Measurements from ENCODE around the gene TSPAN5. TPM values are rescaled to one million over a fixed set of nuclear protein-coding genes. Genes with fewer than 3 reads are reported as not detected.
A peak's percentile ranks its signal among the peaks of the same experiment; 100 is the strongest.

Gene TSPAN5
- polyA plus RNA-seq, 1 of the 3 experiments (the other 2 are of a cell fraction): 38.6 TPM

DNA sequence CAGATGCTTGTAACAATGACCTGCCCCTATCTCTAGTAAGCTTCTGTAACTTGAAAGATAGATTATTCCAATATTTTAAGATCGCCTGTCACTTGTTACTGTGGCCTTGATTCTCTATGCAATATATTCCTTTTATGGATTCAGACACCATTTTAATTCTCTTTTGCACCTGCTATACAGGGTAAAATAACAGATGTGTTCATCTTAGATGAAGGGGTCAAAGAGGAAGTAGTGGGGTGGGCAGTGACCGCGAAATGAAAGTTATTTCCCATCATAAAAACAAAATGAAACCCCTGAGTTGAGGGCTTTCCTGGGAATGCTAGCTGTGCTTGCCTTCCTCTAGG lies 175.9 kb downstream of the TSPAN5 start:
- Histone ChIP-seq H3K9ac (no peak overlapping the region), H3K79me2 (ENCODE audit: insufficient read depth) (peaks cover 43% of the 10 kb centered on the region; the same call in 1 of the 2 replicates), H3K27ac (ENCODE audit: low read depth in 2 of 2, low read length in 1 of 2) (peak overlapping the region in 1 of 2 experiments; percentile 51; a peak in 1 of 4 replicates), H3K9me2 (no peaks in the 10 kb centered on the region), H3K9me3 (no peaks in the 10 kb centered on the region), H3K4me3 (ENCODE audit: low read depth in 2 of 2, low read length in 1 of 2) (no peak overlapping the region), H2AFZ (ENCODE audit: low read depth) (no peak overlapping the region), H4K20me1 (ENCODE audit: insufficient read depth) (no peaks in the 10 kb centered on the region), H3F3A (replicated peaks; ENCODE audit: insufficient read depth) (peaks cover 10% of the 10 kb centered on the region), H3K4me2 (peak overlapping the region; percentile 39; the same call in 1 of the 2 replicates), H3K4me1 (ENCODE audit: control insufficient read depth in 1 of 2, insufficient read depth in 2 of 2, low read depth in 1 of 2, low read length in 1 of 2) (peaks cover 8 to 26% of the 10 kb centered on the region in 2 experiments), H3K27me3 (ENCODE audit: insufficient read depth) (no peaks in the 10 kb centered on the region), H3K36me3 (replicated peaks in 1 of 2; ENCODE audit: control insufficient read depth in 1 of 2, insufficient read depth in 2 of 2, low read length in 1 of 2) (peaks cover 10 to 25% of the 10 kb centered on the region in 2 experiments)
- 89% methylated on average over 3 of the region's 3 CpGs for WGBS (ENCODE audit: low lambda C conversion rate)
- TF ChIP-seq SIN3A (IDR thresholded peaks at IDR 0.05; ENCODE audit: borderline replicate concordance, low read depth, low read length) (no peak), GABPA (IDR thresholded peaks at IDR 0.05; ENCODE audit: low read depth) (no peak), FOXJ3 (CRISPR knock-in tag; IDR thresholded peaks at IDR 0.05) (no peak), NRF1 (IDR thresholded peaks at IDR 0.05; ENCODE audit: low read depth, low read length) (no peak), MEF2A (IDR thresholded peaks at IDR 0.05; ENCODE audit: borderline replicate concordance, low read depth) (no peak), EP300 (IDR thresholded peaks at IDR 0.05; ENCODE audit: borderline replicate concordance in 1 of 2, low read depth in 1 of 2, low read length in 1 of 2) (no peak), FOSL2 (IDR thresholded peaks at IDR 0.05; ENCODE audit: borderline replicate concordance, low read depth) (no peak), TCF12 (IDR thresholded peaks at IDR 0.05) (no peak), RFX5 (IDR thresholded peaks at IDR 0.05; ENCODE audit: low read length) (no peak), FOXM1 (IDR thresholded peaks at IDR 0.05; ENCODE audit: low read depth) (no peak)
- TF ChIP-seq, protein P1, sequence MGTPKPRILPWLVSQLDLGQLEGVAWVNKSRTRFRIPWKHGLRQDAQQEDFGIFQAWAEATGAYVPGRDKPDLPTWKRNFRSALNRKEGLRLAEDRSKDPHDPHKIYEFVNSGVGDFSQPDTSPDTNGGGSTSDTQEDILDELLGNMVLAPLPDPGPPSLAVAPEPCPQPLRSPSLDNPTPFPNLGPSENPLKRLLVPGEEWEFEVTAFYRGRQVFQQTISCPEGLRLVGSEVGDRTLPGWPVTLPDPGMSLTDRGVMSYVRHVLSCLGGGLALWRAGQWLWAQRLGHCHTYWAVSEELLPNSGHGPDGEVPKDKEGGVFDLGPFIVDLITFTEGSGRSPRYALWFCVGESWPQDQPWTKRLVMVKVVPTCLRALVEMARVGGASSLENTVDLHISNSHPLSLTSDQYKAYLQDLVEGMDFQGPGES (IDR thresholded peaks at IDR 0.05; ENCODE audit: low read depth, low read length): no peak
- TF ChIP-seq, protein P2, sequence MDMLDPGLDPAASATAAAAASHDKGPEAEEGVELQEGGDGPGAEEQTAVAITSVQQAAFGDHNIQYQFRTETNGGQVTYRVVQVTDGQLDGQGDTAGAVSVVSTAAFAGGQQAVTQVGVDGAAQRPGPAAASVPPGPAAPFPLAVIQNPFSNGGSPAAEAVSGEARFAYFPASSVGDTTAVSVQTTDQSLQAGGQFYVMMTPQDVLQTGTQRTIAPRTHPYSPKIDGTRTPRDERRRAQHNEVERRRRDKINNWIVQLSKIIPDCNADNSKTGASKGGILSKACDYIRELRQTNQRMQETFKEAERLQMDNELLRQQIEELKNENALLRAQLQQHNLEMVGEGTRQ (IDR thresholded peaks at IDR 0.05; ENCODE audit: borderline replicate concordance, low read depth, low read length): no peak
- TF ChIP-seq, protein P3, sequence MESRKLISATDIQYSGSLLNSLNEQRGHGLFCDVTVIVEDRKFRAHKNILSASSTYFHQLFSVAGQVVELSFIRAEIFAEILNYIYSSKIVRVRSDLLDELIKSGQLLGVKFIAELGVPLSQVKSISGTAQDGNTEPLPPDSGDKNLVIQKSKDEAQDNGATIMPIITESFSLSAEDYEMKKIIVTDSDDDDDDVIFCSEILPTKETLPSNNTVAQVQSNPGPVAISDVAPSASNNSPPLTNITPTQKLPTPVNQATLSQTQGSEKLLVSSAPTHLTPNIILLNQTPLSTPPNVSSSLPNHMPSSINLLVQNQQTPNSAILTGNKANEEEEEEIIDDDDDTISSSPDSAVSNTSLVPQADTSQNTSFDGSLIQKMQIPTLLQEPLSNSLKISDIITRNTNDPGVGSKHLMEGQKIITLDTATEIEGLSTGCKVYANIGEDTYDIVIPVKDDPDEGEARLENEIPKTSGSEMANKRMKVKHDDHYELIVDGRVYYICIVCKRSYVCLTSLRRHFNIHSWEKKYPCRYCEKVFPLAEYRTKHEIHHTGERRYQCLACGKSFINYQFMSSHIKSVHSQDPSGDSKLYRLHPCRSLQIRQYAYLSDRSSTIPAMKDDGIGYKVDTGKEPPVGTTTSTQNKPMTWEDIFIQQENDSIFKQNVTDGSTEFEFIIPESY (IDR thresholded peaks at IDR 0.05; ENCODE audit: borderline replicate concordance, low read depth): no peak
- ChIA-PET POLR2A (no interaction called here), CTCF (interaction anchor here (1.2 to 3.2 kb wide), 3 partner anchors 15 to 39 kb away, joined by 3 to 10 read pairs (median 7); no protein-coding TSS in a partner anchor)
- DNase-seq: no peak

DNA sequence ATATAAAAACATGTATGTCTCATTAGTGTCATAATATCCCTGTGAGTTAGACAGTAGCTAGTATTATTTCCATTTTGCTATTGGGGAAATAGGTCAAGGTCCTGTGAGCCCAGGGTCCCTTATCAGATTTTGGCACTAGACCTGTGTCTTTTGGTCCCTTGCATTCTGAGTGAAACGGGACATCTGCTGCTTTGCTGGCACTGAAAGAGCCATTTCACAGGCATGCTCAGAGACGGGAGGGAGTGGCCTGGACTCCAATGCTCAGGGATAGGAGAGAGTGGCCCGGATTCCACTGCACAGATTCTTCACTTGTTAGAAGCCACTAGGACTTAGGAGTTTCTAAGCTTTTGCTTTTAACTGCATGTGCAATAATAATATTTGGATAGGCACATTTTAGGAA lies 177.2 kb downstream of the TSPAN5 start:
- Histone ChIP-seq H3K4me2 (no peak overlapping the region), H3F3A (replicated peaks; ENCODE audit: insufficient read depth) (peaks cover 10% of the 10 kb centered on the region), H4K20me1 (ENCODE audit: insufficient read depth) (no peaks in the 10 kb centered on the region), H3K4me1 (ENCODE audit: control insufficient read depth in 1 of 2, insufficient read depth in 2 of 2, low read depth in 1 of 2, low read length in 1 of 2) (peaks cover 8 to 26% of the 10 kb centered on the region in 2 experiments), H2AFZ (ENCODE audit: low read depth) (no peak overlapping the region), H3K27me3 (ENCODE audit: insufficient read depth) (no peaks in the 10 kb centered on the region), H3K4me3 (ENCODE audit: low read depth in 2 of 2, low read length in 1 of 2) (no peak overlapping the region), H3K27ac (ENCODE audit: low read depth in 2 of 2, low read length in 1 of 2) (no peak overlapping the region), H3K9ac (no peak overlapping the region), H3K36me3 (replicated peaks in 1 of 2; ENCODE audit: control insufficient read depth in 1 of 2, insufficient read depth in 2 of 2, low read length in 1 of 2) (peaks cover 14 to 35% of the 10 kb centered on the region in 2 experiments), H3K9me2 (no peaks in the 10 kb centered on the region), H3K79me2 (ENCODE audit: insufficient read depth) (peaks cover 38% of the 10 kb centered on the region; the same call in 1 of the 2 replicates), H3K9me3 (no peaks in the 10 kb centered on the region)
- peak; percentile 66 for DNase-seq
- WGBS (ENCODE audit: low lambda C conversion rate): 60% methylated on average over 3 of the region's 3 CpGs
- TF ChIP-seq, protein P2 (IDR thresholded peaks at IDR 0.05; ENCODE audit: borderline replicate concordance, low read depth, low read length): no peak
- TF ChIP-seq, protein P1 (IDR thresholded peaks at IDR 0.05; ENCODE audit: low read depth, low read length): no peak
- TF ChIP-seq RCOR1 (IDR thresholded peaks at IDR 0.05; ENCODE audit: low read length): 0 out of 2 replicates have a peak, but pooled peaks have one; percentile 27
- 0 out of 2 replicates have a peak, but pooled peaks have one; percentile 15 for TF ChIP-seq RAD21 (IDR thresholded peaks at IDR 0.05; ENCODE audit: low read length)
- no peak for TF ChIP-seq GABPA (IDR thresholded peaks at IDR 0.05; ENCODE audit: low read depth)
- peak; percentile 16 for TF ChIP-seq CHD2 (IDR thresholded peaks at IDR 0.05; ENCODE audit: low read length, partially characterized antibody)
- peak; percentile 37; the same call in 1 of the 2 replicates for TF ChIP-seq NRF1 (IDR thresholded peaks at IDR 0.05; ENCODE audit: low read depth, low read length)
- TF ChIP-seq EZH2phosphoT487 (IDR thresholded peaks at IDR 0.05; ENCODE audit: borderline replicate concordance, low read depth): no peak
- TF ChIP-seq TAF1 (IDR thresholded peaks at IDR 0.05; ENCODE audit: borderline replicate concordance, low read depth, low read length): no peak
- no peak for TF ChIP-seq EP300 (IDR thresholded peaks at IDR 0.05; ENCODE audit: borderline replicate concordance in 1 of 2, low read depth in 1 of 2, low read length in 1 of 2)
- 0 out of 2 replicates have a peak, but pooled peaks have one; percentile 16 for TF ChIP-seq MXI1 (IDR thresholded peaks at IDR 0.05; ENCODE audit: low read depth, low read length)
- TF ChIP-seq GATA2 (CRISPR knock-in tag; IDR thresholded peaks at IDR 0.05): peak; percentile 30; the same call in 1 of the 2 replicates
- TF ChIP-seq JUND (IDR thresholded peaks at IDR 0.05): no peak
- ChIA-PET CTCF (interaction anchor here (1.0 to 1.7 kb wide), 4 partner anchors 13 to 38 kb away, joined by 3 to 7 read pairs (median 3); no protein-coding TSS in a partner anchor), POLR2A (no interaction called here)

Measured in SK-N-SH (cell line).